K562 (cell line): ENCODE measurements around the gene RAE1. TPM values are rescaled to one million over a fixed set of nuclear protein-coding genes. Genes with fewer than 3 reads are reported as not detected.

Source experiments
- CBX5 ChIP-seq: IDR thresholded peaks from 2 replicates; pipeline ENCODE4 v1.6.1; 2014; ENCODE audit warnings: low read depth, borderline replicate concordance
- CHD1 ChIP-seq: fragments of 200-600 bp; sonication (generic); IDR thresholded peaks from one replicate; pipeline ENCODE4 v1.6.1; 2012; ENCODE audit warnings: mild to moderate bottlenecking, moderate library complexity, low read length, inconsistent platforms
- DIDO1 ChIP-seq: fragments of 450-650 bp; IDR thresholded peaks from 2 replicates; pipeline ENCODE4 v1.6.1; 2016; ENCODE audit warnings: low read depth, missing biosample characterization, missing genetic modification characterization
- E4F1 ChIP-seq: fragments of 250-450 bp; sonication (Bioruptor Pico); IDR thresholded peaks from 2 replicates; pipeline ENCODE4 v1.5.0; 2021; ENCODE audit warnings: mild to moderate bottlenecking, borderline replicate concordance
- FOSL1 ChIP-seq: fragments of 200-800 bp; sonication (Bioruptor generic); conservative IDR thresholded peaks from 2 replicates; pipeline ENCODE4 v1.6.1; 2016; ENCODE audit warnings: missing genetic modification characterization, missing compliant biosample characterization
- HNRNPLL ChIP-seq: fragments of 200-400 bp; formaldehyde crosslinking; IDR thresholded peaks from 2 replicates; pipeline ENCODE4 v1.6.1; 2017; ENCODE audit warnings: low read length, low read depth, mild to moderate bottlenecking; ENCODE audit not compliant: poor library complexity, severe bottlenecking
- LCOR ChIP-seq: sonication (generic); formaldehyde crosslinking; IDR thresholded peaks from 2 replicates; pipeline ENCODE4 v1.8.0; 2022; ENCODE audit warnings: mild to moderate bottlenecking, missing genetic modification reagents
- MLX ChIP-seq, 2 experiments: fragments of 450-650 bp in 1 of 2; sonication (generic) in 1 of 2; formaldehyde crosslinking; conservative IDR thresholded peaks; 2 replicates each; pipeline versions ENCODE4 v1.4.0 to v1.8.1; 2020 to 2022; ENCODE audit warnings: mild to moderate bottlenecking in 1 of 2, missing genetic modification reagents in 1 of 2
- NR1H2 ChIP-seq: sonication (generic); formaldehyde crosslinking; IDR thresholded peaks from 2 replicates; pipeline ENCODE4 v1.4.0; 2020; ENCODE audit warnings: mild to moderate bottlenecking, missing genetic modification reagents
- PCBP1 ChIP-seq: fragments of 200-400 bp; formaldehyde crosslinking; IDR thresholded peaks from 2 replicates; pipeline ENCODE4 v1.6.1; 2018; ENCODE audit warnings: mild to moderate bottlenecking, low read depth, low read length; ENCODE audit not compliant: poor library complexity, severe bottlenecking
- RAD51 ChIP-seq: fragments of 450-650 bp; IDR thresholded peaks from 2 replicates; pipeline ENCODE4 v1.7.1; 2016; ENCODE audit warnings: low read depth, mild to moderate bottlenecking, borderline replicate concordance
- STAT6 ChIP-seq: sonication (generic); formaldehyde crosslinking; IDR thresholded peaks from 2 replicates; pipeline ENCODE4 v1.8.1; 2023; ENCODE audit warnings: mild to moderate bottlenecking, missing genetic modification reagents
- TSC22D4 ChIP-seq: fragments of 450-650 bp; IDR thresholded peaks from 2 replicates; pipeline ENCODE4 v1.6.1; 2016; ENCODE audit warnings: missing genetic modification characterization, missing biosample characterization, control low read depth
- ZBED1 ChIP-seq: IDR thresholded peaks from 2 replicates; pipeline ENCODE4 v1.6.1; 2014
- ZC3H4 ChIP-seq: sonication (generic); formaldehyde crosslinking; IDR thresholded peaks from 2 replicates; pipeline ENCODE4 v1.9.0; 2021; ENCODE audit warnings: missing genetic modification reagents, borderline replicate concordance
- ZFX ChIP-seq: sonication (generic); formaldehyde crosslinking; IDR thresholded peaks from 2 replicates; pipeline ENCODE4 v1.8.0; 2022; ENCODE audit warnings: mild to moderate bottlenecking, missing genetic modification reagents, moderate library complexity
- ZNF224 ChIP-seq: sonication (generic); formaldehyde crosslinking; IDR thresholded peaks from 2 replicates; pipeline ENCODE4 v1.8.0; 2022; ENCODE audit warnings: mild to moderate bottlenecking, missing genetic modification reagents
- ZNF280A ChIP-seq: fragments of 450-650 bp; IDR thresholded peaks from 2 replicates; pipeline ENCODE4 v1.6.1; 2018; ENCODE audit warnings: mild to moderate bottlenecking, low read depth; ENCODE audit not compliant: partially characterized antibody
- ZNF324 ChIP-seq: fragments of 250-450 bp; sonication (Bioruptor Pico); IDR thresholded peaks from 2 replicates; pipeline ENCODE4 v1.4.0; 2020; ENCODE audit warnings: mild to moderate bottlenecking
- ZNF707 ChIP-seq: fragments of 250-450 bp; sonication (Bioruptor Pico); conservative IDR thresholded peaks from 2 replicates; pipeline ENCODE4 v1.8.0; 2022; ENCODE audit warnings: inconsistent platforms, mild to moderate bottlenecking, moderate library complexity
- ZNF76 ChIP-seq: fragments of 250-450 bp; sonication (Bioruptor Pico); IDR thresholded peaks from 2 replicates; pipeline ENCODE4 v1.4.0; 2020; ENCODE audit warnings: mild to moderate bottlenecking, moderate library complexity, borderline replicate concordance
- ZNF785 ChIP-seq: fragments of 250-450 bp; sonication (Bioruptor Pico); IDR thresholded peaks from 2 replicates; pipeline ENCODE4 v1.4.0; 2020; ENCODE audit warnings: mild to moderate bottlenecking
- polyA plus RNA-seq, 8 experiments: library from polyadenylated mRNA; depleted of rRNA in 4 of 8; stranded (reverse) in 5 of 8; unstranded in 3 of 8; fragments of >200 nt; fragmentation: Nextera tagmentation in 2 of 8; fragmentation: Illumina TruSeq in 1 of 8; extraction: Ambion mirVana in 2 of 8; extraction: Trizol in 1 of 8; gene quantifications; 2 replicates each; pipeline versions ENCODE4 v1.2.1 to v1.2.3, GENCODE V29; 2011 to 2014; ENCODE audit warnings: inconsistent platforms in 1 of 8, missing spikeins in 1 of 8
- total RNA-seq, 7 experiments: library from RNA; depleted of rRNA in 6 of 7; stranded (reverse); fragments of >200 nt in 6 of 7; fragmentation: Illumina TruSeq in 2 of 7; extraction: Trizol in 2 of 7; gene quantifications; 2 replicates each; pipeline versions ENCODE4 v1.2.1 to v1.2.3, GENCODE V29; 2011 to 2021; ENCODE audit warnings: low replicate concordance in 1 of 7

RAE1 gene
- total and polyA plus RNA-seq, 9 of the 15 experiments (the other 6 are each of a cell fraction or from before 2014, with no cell fraction given) = 33.7 to 248 (median 77.7) TPM

GRCh38 chr20:57414867-57415592 lies 64.0 kb downstream of the RAE1 start (continued):
- TF ChIP-seq STAT6 (CRISPR knock-in tag) = no peak
- no peak for TF ChIP-seq ZNF280A
- peak; percentile 35 for TF ChIP-seq ZFX (CRISPR knock-in tag)
- no peak for TF ChIP-seq PCBP1
- no peak for TF ChIP-seq HNRNPLL
- TF ChIP-seq E4F1 (CRISPR knock-in tag) = no peak
- no peak for TF ChIP-seq TSC22D4 (tag)
- TF ChIP-seq CBX5 = no peak
- no peak for TF ChIP-seq DIDO1 (tag)
- no peak for TF ChIP-seq ZNF785 (CRISPR knock-in tag)
- no peak for TF ChIP-seq ZNF224
- TF ChIP-seq ZC3H4 (CRISPR knock-in tag) = no peak
- TF ChIP-seq NR1H2 (CRISPR knock-in tag) = no peak
- TF ChIP-seq MLX (CRISPR knock-in tag; conservative IDR thresholded peaks at IDR 0.05) = no peak
- TF ChIP-seq FOSL1 (tag) = peak; percentile 81
- TF ChIP-seq ZNF707 = no peak
- no peak for TF ChIP-seq CHD1
- TF ChIP-seq ZNF76 (CRISPR knock-in tag) = no peak
- TF ChIP-seq RAD51 = peak; percentile 9; the same call in 1 of the 2 replicates
- TF ChIP-seq ZBED1 = no peak
- no peak for TF ChIP-seq ZNF324 (CRISPR knock-in tag)
- 0 out of 2 replicates have a peak, but pooled peaks have one; percentile 12 for TF ChIP-seq LCOR (CRISPR knock-in tag)
